Liver (tissue), 9 donors: ENCODE measurements around the gene B3GAT1. TPM values are rescaled to one million over a fixed set of nuclear protein-coding genes. Genes with fewer than 3 reads are reported as not detected.

ENCODE experiments used
- DNase-seq: peaks from one replicate; pipeline ENCODE4 v3.0.0-alpha.2; 2017; ENCODE audit warnings: low spot score
- H3K27ac ChIP-seq, 2 donors: one replicate each; pipeline ENCODE4 v1.7.0; 2013; ENCODE audit warnings: inconsistent platforms in 2 of 2, low read length in 2 of 2, control low read depth in 1 of 2, low read depth in 1 of 2, mild to moderate bottlenecking in 1 of 2
- H3K27me3 ChIP-seq, 4 donors: one replicate each; pipeline versions ENCODE4 v1.6.1 to v1.7.0; 2013; ENCODE audit warnings: low read length in 3 of 4, inconsistent platforms in 1 of 4, mild to moderate bottlenecking in 1 of 4, moderate library complexity in 1 of 4; ENCODE audit not compliant: control insufficient read depth in 4 of 4, insufficient read depth in 4 of 4
- H3K36me3 ChIP-seq, 4 donors: one replicate each; pipeline versions ENCODE4 v1.6.1 to v1.7.0; 2013; ENCODE audit warnings: low read length in 3 of 4, mild to moderate bottlenecking in 3 of 4, low read depth in 1 of 4, moderate library complexity in 1 of 4; ENCODE audit not compliant: control insufficient read depth in 4 of 4, insufficient read depth in 3 of 4
- H3K4me1 ChIP-seq, 4 donors: one replicate each; pipeline versions ENCODE4 v1.6.1 to v1.7.0; 2013; ENCODE audit warnings: low read length in 3 of 4, mild to moderate bottlenecking in 3 of 4, moderate library complexity in 1 of 4; ENCODE audit not compliant: control insufficient read depth in 4 of 4, insufficient read depth in 4 of 4
- H3K4me3 ChIP-seq, 3 donors: one replicate each; pipeline versions ENCODE4 v1.6.1 to v1.7.0; 2013; ENCODE audit warnings: low read length in 3 of 3, control low read depth in 1 of 3, low read depth in 1 of 3, mild to moderate bottlenecking in 1 of 3
- H3K9ac ChIP-seq, 2 donors: one replicate each; pipeline ENCODE4 v1.7.0; 2013; ENCODE audit warnings: low read length in 2 of 2, mild to moderate bottlenecking in 2 of 2, moderate library complexity in 2 of 2, control low read depth in 1 of 2, low read depth in 1 of 2
- H3K9me3 ChIP-seq, 4 donors: one replicate each; pipeline versions ENCODE4 v1.6.1 to v1.7.0; 2013; ENCODE audit warnings: low read length in 3 of 4; ENCODE audit not compliant: control insufficient read depth in 4 of 4
- EGR1 ChIP-seq, 2 donors: IDR thresholded peaks; 2 replicates each; pipeline ENCODE4 v1.6.1; 2016 to 2018; ENCODE audit warnings: antibody characterized with exemption in 2 of 2, low read depth in 2 of 2
- FOXA1 ChIP-seq: IDR thresholded peaks from 2 replicates; pipeline ENCODE4 v1.6.1; 2016; ENCODE audit warnings: antibody characterized with exemption
- FOXA2 ChIP-seq: IDR thresholded peaks from 2 replicates; pipeline ENCODE4 v1.6.1; 2016; ENCODE audit warnings: antibody characterized with exemption
- GABPA ChIP-seq, 2 donors: IDR thresholded peaks in 1 of 2; conservative IDR thresholded peaks in 1 of 2; 2 replicates each; pipeline ENCODE4 v1.6.1; 2016; ENCODE audit warnings: antibody characterized with exemption in 2 of 2, mild to moderate bottlenecking in 1 of 2, moderate library complexity in 1 of 2
- HNF4A ChIP-seq, 2 donors: conservative IDR thresholded peaks; 2 replicates each; pipeline ENCODE4 v1.6.1; 2016; ENCODE audit warnings: antibody characterized with exemption in 2 of 2, mild to moderate bottlenecking in 2 of 2
- HNF4G ChIP-seq: IDR thresholded peaks from 2 replicates; pipeline ENCODE4 v1.6.1; 2016; ENCODE audit warnings: antibody characterized with exemption
- JUND ChIP-seq, 2 donors: IDR thresholded peaks; 2 replicates each; pipeline ENCODE4 v1.6.1; 2016; ENCODE audit warnings: antibody characterized with exemption in 2 of 2
- NR2F2 ChIP-seq: IDR thresholded peaks from 2 replicates; pipeline ENCODE4 v1.6.1; 2016; ENCODE audit warnings: antibody characterized with exemption
- RAD21 ChIP-seq, 2 donors: IDR thresholded peaks; 2 replicates each; pipeline ENCODE4 v1.6.1; 2016; ENCODE audit warnings: antibody characterized with exemption in 2 of 2, mild to moderate bottlenecking in 2 of 2
- RXRA ChIP-seq, 2 donors: IDR thresholded peaks; 2 replicates each; pipeline ENCODE4 v1.6.1; 2017 to 2018; ENCODE audit warnings: antibody characterized with exemption in 2 of 2, mild to moderate bottlenecking in 1 of 2
- SP1 ChIP-seq: IDR thresholded peaks from 2 replicates; pipeline ENCODE4 v1.6.1; 2018; ENCODE audit warnings: antibody characterized with exemption, mild to moderate bottlenecking
- TAF1 ChIP-seq: conservative IDR thresholded peaks from 2 replicates; pipeline ENCODE4 v1.6.1; 2016; ENCODE audit warnings: antibody characterized with exemption, mild to moderate bottlenecking
- YY1 ChIP-seq: IDR thresholded peaks from 2 replicates; pipeline ENCODE4 v1.6.1; 2016; ENCODE audit warnings: antibody characterized with exemption, mild to moderate bottlenecking
- WGBS: extraction: QIAGEN DNeasy Blood & Tissue Kit; methylation state at CpG from one replicate; pipeline ENCODE4 v1.1.7; 2013; 5-methylcytosine and 5-hydroxymethylcytosine counted together
- polyA plus RNA-seq, 2 donors: library from polyadenylated mRNA; stranded (reverse) in 1 of 2; unstranded in 1 of 2; fragments of 200-250 nt in 1 of 2; fragments of >200 nt in 1 of 2; fragmentation: Nextera tagmentation in 1 of 2; extraction: Ambion mirVana in 1 of 2; gene quantifications; one replicate each; pipeline versions ENCODE4 v1.2.1 to v1.2.3, GENCODE V29; 2013 to 2015
- total RNA-seq, 2 donors: library from RNA; depleted of rRNA; stranded (reverse); fragments of >200 nt; gene quantifications; one replicate each; pipeline ENCODE4 v1.2.3, GENCODE V29; 2014
- TF ChIP-seq, protein P1 (sequence below): IDR thresholded peaks from 2 replicates; pipeline ENCODE4 v1.6.1; 2016; ENCODE audit warnings: antibody characterized with exemption
- TF ChIP-seq, protein P2 (sequence below): IDR thresholded peaks from 2 replicates; pipeline ENCODE4 v1.6.1; 2016; ENCODE audit warnings: antibody characterized with exemption
- TF ChIP-seq, protein P3 (sequence below): fragments of 150-350 bp; IDR thresholded peaks from 2 replicates; pipeline ENCODE4 v1.5.1; 2017; ENCODE audit warnings: improper control_type of control experiment, low read depth, low read length; ENCODE audit not compliant: missing input control
- TF ChIP-seq, protein P4 (sequence below): IDR thresholded peaks from 2 replicates; pipeline ENCODE4 v1.6.1; 2016; ENCODE audit warnings: antibody characterized with exemption, mild to moderate bottlenecking
- TF ChIP-seq, protein P5 (sequence below): IDR thresholded peaks from 2 replicates; pipeline ENCODE4 v1.6.1; 2016; ENCODE audit warnings: antibody characterized with exemption
- donor health status: healthy.
- donor health status: healthy.
- donor health status: healthy.
- donor health status: healthy.
- donor health status: healthy.

Gene B3GAT1
- total and polyA plus RNA-seq, 4 donors: 0.13 to 6.6 (median 0.25) TPM; not detected in 1

DNA sequence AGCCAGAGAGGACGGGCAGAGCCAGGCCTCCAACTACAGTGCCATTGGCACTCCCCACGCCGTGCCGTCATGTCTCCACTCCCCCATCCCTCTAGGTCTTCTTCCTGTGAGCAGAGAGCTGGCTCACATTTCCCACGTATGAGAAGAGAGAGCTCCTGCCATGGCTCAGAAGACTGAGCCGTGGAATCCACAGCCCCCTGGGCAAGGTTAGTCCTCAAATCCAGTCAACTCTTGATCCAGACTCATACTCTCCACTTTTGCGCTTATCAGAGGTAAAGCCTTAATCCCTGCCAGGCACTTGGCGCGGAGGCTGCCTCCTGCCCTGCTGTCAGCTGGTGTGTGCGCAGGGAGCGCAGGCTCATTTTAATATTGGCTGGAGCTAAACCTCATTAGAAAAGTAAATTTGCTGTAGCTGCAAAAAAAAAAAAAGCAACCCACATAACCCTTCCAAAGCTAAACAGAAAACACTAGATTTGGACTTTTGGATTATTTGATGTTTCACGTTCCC lies 4.7 kb downstream of the B3GAT1 start:
- no peaks in the 10 kb centered on the region for H3K9me3 ChIP-seq
- no peaks in the 10 kb centered on the region for H3K36me3 ChIP-seq
- H3K27me3 ChIP-seq: no peaks in the 10 kb centered on the region
- peak overlapping the region; percentile 68 to 85 for H3K27ac ChIP-seq
- no peak for DNase-seq
- H3K4me3 ChIP-seq: no peak overlapping the region
- TF ChIP-seq JUND (IDR thresholded peaks at IDR 0.05) (peak in 1 of 2 donors; percentile 50), FOXA2 (peak; percentile 50), HNF4A (conservative IDR thresholded peaks at IDR 0.05) (peak; percentile 31 to 88), SP1 (no peak), HNF4G (no peak), RXRA (IDR thresholded peaks at IDR 0.05) (peak in 1 of 2 donors; percentile 87), RAD21 (IDR thresholded peaks at IDR 0.05) (peak in 1 of 2 donors; percentile 40), EGR1 (IDR thresholded peaks at IDR 0.05; ENCODE audit: low read depth in 2 of 2) (no peak), NR2F2 (no peak), FOXA1 (peak; percentile 60), YY1 (peak; percentile 41), TAF1 (no peak), GABPA (IDR thresholded peaks at IDR 0.05 in 1 of 2, conservative IDR thresholded peaks at IDR 0.05 in 1 of 2) (peak in 1 of 2 donors; percentile 13)
- TF ChIP-seq, protein P1, sequence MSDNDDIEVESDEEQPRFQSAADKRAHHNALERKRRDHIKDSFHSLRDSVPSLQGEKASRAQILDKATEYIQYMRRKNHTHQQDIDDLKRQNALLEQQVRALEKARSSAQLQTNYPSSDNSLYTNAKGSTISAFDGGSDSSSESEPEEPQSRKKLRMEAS: peak; percentile 53
- TF ChIP-seq, protein P2, sequence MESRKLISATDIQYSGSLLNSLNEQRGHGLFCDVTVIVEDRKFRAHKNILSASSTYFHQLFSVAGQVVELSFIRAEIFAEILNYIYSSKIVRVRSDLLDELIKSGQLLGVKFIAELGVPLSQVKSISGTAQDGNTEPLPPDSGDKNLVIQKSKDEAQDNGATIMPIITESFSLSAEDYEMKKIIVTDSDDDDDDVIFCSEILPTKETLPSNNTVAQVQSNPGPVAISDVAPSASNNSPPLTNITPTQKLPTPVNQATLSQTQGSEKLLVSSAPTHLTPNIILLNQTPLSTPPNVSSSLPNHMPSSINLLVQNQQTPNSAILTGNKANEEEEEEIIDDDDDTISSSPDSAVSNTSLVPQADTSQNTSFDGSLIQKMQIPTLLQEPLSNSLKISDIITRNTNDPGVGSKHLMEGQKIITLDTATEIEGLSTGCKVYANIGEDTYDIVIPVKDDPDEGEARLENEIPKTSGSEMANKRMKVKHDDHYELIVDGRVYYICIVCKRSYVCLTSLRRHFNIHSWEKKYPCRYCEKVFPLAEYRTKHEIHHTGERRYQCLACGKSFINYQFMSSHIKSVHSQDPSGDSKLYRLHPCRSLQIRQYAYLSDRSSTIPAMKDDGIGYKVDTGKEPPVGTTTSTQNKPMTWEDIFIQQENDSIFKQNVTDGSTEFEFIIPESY: no peak
- TF ChIP-seq, protein P3, sequence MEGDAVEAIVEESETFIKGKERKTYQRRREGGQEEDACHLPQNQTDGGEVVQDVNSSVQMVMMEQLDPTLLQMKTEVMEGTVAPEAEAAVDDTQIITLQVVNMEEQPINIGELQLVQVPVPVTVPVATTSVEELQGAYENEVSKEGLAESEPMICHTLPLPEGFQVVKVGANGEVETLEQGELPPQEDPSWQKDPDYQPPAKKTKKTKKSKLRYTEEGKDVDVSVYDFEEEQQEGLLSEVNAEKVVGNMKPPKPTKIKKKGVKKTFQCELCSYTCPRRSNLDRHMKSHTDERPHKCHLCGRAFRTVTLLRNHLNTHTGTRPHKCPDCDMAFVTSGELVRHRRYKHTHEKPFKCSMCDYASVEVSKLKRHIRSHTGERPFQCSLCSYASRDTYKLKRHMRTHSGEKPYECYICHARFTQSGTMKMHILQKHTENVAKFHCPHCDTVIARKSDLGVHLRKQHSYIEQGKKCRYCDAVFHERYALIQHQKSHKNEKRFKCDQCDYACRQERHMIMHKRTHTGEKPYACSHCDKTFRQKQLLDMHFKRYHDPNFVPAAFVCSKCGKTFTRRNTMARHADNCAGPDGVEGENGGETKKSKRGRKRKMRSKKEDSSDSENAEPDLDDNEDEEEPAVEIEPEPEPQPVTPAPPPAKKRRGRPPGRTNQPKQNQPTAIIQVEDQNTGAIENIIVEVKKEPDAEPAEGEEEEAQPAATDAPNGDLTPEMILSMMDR: no peak
- TF ChIP-seq, protein P4, sequence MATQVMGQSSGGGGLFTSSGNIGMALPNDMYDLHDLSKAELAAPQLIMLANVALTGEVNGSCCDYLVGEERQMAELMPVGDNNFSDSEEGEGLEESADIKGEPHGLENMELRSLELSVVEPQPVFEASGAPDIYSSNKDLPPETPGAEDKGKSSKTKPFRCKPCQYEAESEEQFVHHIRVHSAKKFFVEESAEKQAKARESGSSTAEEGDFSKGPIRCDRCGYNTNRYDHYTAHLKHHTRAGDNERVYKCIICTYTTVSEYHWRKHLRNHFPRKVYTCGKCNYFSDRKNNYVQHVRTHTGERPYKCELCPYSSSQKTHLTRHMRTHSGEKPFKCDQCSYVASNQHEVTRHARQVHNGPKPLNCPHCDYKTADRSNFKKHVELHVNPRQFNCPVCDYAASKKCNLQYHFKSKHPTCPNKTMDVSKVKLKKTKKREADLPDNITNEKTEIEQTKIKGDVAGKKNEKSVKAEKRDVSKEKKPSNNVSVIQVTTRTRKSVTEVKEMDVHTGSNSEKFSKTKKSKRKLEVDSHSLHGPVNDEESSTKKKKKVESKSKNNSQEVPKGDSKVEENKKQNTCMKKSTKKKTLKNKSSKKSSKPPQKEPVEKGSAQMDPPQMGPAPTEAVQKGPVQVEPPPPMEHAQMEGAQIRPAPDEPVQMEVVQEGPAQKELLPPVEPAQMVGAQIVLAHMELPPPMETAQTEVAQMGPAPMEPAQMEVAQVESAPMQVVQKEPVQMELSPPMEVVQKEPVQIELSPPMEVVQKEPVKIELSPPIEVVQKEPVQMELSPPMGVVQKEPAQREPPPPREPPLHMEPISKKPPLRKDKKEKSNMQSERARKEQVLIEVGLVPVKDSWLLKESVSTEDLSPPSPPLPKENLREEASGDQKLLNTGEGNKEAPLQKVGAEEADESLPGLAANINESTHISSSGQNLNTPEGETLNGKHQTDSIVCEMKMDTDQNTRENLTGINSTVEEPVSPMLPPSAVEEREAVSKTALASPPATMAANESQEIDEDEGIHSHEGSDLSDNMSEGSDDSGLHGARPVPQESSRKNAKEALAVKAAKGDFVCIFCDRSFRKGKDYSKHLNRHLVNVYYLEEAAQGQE: peak; percentile 71
- TF ChIP-seq, protein P5, sequence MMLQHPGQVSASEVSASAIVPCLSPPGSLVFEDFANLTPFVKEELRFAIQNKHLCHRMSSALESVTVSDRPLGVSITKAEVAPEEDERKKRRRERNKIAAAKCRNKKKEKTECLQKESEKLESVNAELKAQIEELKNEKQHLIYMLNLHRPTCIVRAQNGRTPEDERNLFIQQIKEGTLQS: no peak
- 38% methylated on average over 12 of the region's 12 CpGs for WGBS
- H3K4me1 ChIP-seq: peaks cover under 1 to 40% (median 21%) of the 10 kb centered on the region in 4 donors
- peak overlapping the region in 1 of 2 donors; percentile 6 for H3K9ac ChIP-seq
